ENCODE data around the gene FTH1.

Gene FTH1

DNA sequence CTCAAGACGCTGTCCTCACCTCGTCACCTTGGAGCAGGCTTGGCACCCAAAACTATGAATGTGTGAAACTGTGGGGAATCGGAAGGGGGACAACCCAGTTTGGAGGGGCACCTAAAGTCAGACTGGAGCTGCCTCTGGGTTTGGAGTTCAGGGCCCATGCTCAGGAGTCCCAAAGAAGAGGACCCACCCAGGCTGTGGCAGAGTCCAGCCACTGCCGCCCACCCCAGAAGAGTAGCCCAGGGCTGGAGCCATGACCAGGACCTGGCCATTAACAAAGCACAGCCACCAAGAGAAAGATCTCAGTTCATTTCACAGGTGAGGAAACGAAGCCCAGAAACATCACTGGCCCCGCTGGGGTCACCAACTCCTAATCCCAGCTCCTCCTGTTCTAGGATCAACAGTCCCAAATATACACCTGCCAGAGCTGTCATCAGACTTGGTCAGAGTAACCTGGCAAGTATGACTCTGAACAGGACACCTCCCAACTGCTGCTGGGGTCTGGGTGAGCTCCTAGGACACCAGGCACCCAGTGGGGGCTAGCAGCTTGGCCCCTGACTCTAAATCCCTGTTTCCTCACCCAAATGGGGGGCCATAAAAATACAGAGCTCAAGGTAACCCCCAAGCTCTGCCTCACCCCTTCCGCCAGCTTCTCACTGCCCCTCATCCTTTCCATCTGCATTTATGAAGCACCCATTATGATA, 52.8 kb downstream of the FTH1 start:
- FAIRE-seq: no peak

All from TTC549 (cell line).